K562 (cell line): Measurements from ENCODE around the gene ULBP1. TPM values are rescaled to one million over a fixed set of nuclear protein-coding genes. Genes with fewer than 3 reads are reported as not detected.

Experiments used
- ETV6 ChIP-seq, 3 experiments: fragments of 150-350 bp in 1 of 3; sonication (generic) in 1 of 3; formaldehyde crosslinking in 1 of 3; IDR thresholded peaks; 2 replicates each; pipeline versions ENCODE4 v1.6.1 to v1.8.0; 2014 to 2022; ENCODE audit warnings: borderline replicate concordance in 2 of 3, low read depth in 2 of 3, antibody characterized with exemption in 1 of 3, low read length in 1 of 3, mild to moderate bottlenecking in 1 of 3, missing genetic modification reagents in 1 of 3
- HNRNPK ChIP-seq: fragments of 200-400 bp; formaldehyde crosslinking; IDR thresholded peaks from one replicate; pipeline ENCODE4 v1.6.1; 2018; ENCODE audit warnings: mild to moderate bottlenecking, low read depth, low read length; ENCODE audit not compliant: poor library complexity, severe bottlenecking
- JUND ChIP-seq, 2 experiments: IDR thresholded peaks; 2 replicates in 1 of 2; 3 replicates in 1 of 2; pipeline ENCODE4 v1.6.1; 2011; ENCODE audit warnings: borderline replicate concordance in 2 of 2, low read depth in 2 of 2, low read length in 2 of 2, improper control_type of control experiment in 1 of 2, missing biosample characterization in 1 of 2, missing genetic modification characterization in 1 of 2, missing genetic modification reagents in 1 of 2
- KLF6 ChIP-seq: fragments of 250-450 bp; sonication (Bioruptor Pico); IDR thresholded peaks from 2 replicates; pipeline ENCODE4 v1.4.0; 2020; ENCODE audit warnings: mild to moderate bottlenecking, moderate library complexity, borderline replicate concordance
- MYBL2 ChIP-seq, 2 experiments: fragments of 450-650 bp in 1 of 2; sonication (generic) in 1 of 2; formaldehyde crosslinking in 1 of 2; IDR thresholded peaks; 2 replicates each; pipeline versions ENCODE4 v1.6.1 to v1.8.1; 2017 to 2022; ENCODE audit warnings: borderline replicate concordance in 1 of 2, inconsistent platforms in 1 of 2, low read depth in 1 of 2, mild to moderate bottlenecking in 1 of 2, missing genetic modification reagents in 1 of 2, moderate library complexity in 1 of 2
- NFE2L1 ChIP-seq: fragments of 450-650 bp; IDR thresholded peaks from 2 replicates; pipeline ENCODE4 v1.6.1; 2016; ENCODE audit warnings: missing genetic modification characterization, low read depth, mild to moderate bottlenecking, missing compliant biosample characterization, moderate library complexity, borderline replicate concordance
- NR4A1 ChIP-seq, 2 experiments: fragments of 250-450 bp in 1 of 2; fragments of 450-650 bp in 1 of 2; sonication (Bioruptor Pico) in 1 of 2; IDR thresholded peaks; 2 replicates each; pipeline versions ENCODE4 v1.4.0 to v1.6.1; 2016 to 2020; ENCODE audit warnings: mild to moderate bottlenecking in 2 of 2, missing compliant biosample characterization in 1 of 2, missing genetic modification characterization in 1 of 2, moderate library complexity in 1 of 2
- POLR2AphosphoS5 ChIP-seq: IDR thresholded peaks from 2 replicates; pipeline ENCODE4 v1.6.1; 2011; ENCODE audit warnings: mild to moderate bottlenecking, low read depth, low read length, moderate library complexity; ENCODE audit not compliant: control insufficient read depth, insufficient read depth
- RBBP5 ChIP-seq: fragments of 200-600 bp; sonication (generic); IDR thresholded peaks from 2 replicates; pipeline ENCODE4 v1.6.1; 2012; ENCODE audit warnings: borderline replicate concordance, mild to moderate bottlenecking, low read length, control low read depth, inconsistent platforms; ENCODE audit not compliant: insufficient read depth, poor library complexity, severe bottlenecking
- RBM34 ChIP-seq: fragments of 200-400 bp; formaldehyde crosslinking; IDR thresholded peaks from 2 replicates; pipeline ENCODE4 v1.6.1; 2018; ENCODE audit warnings: low read length, borderline replicate concordance; ENCODE audit not compliant: insufficient read depth
- RFX5 ChIP-seq: IDR thresholded peaks from 2 replicates; pipeline ENCODE4 v1.6.1; 2011; ENCODE audit warnings: low read depth, mild to moderate bottlenecking, improper control_type of control experiment, low read length
- SP1 ChIP-seq: sonication (generic); formaldehyde crosslinking; IDR thresholded peaks from 2 replicates; pipeline ENCODE4 v1.8.1; 2022; ENCODE audit warnings: mild to moderate bottlenecking, missing genetic modification reagents
- STAG1 ChIP-seq: sonication (generic); formaldehyde crosslinking; IDR thresholded peaks from 2 replicates; pipeline ENCODE4 v1.5.0; 2020; ENCODE audit warnings: missing genetic modification reagents, borderline replicate concordance
- TAL1 ChIP-seq: fragments of 450-650 bp; IDR thresholded peaks from 2 replicates; pipeline ENCODE4 v1.6.1; 2016; ENCODE audit warnings: mild to moderate bottlenecking
- ZNF3 ChIP-seq: fragments of 250-450 bp; sonication (Bioruptor Pico); IDR thresholded peaks from 2 replicates; pipeline ENCODE4 v1.5.0; 2021; ENCODE audit warnings: mild to moderate bottlenecking, moderate library complexity
- ZNF766 ChIP-seq: fragments of 200-800 bp; sonication (Bioruptor generic); conservative IDR thresholded peaks from 2 replicates; pipeline ENCODE4 v1.6.1; 2016; ENCODE audit warnings: missing genetic modification characterization, missing compliant biosample characterization
- polyA plus RNA-seq, 8 experiments: library from polyadenylated mRNA; depleted of rRNA in 4 of 8; stranded (reverse) in 5 of 8; unstranded in 3 of 8; fragments of >200 nt; fragmentation: Nextera tagmentation in 2 of 8; fragmentation: Illumina TruSeq in 1 of 8; extraction: Ambion mirVana in 2 of 8; extraction: Trizol in 1 of 8; gene quantifications; 2 replicates each; pipeline versions ENCODE4 v1.2.1 to v1.2.3, GENCODE V29; 2011 to 2014; ENCODE audit warnings: inconsistent platforms in 1 of 8, missing spikeins in 1 of 8
- total RNA-seq, 7 experiments: library from RNA; depleted of rRNA in 6 of 7; stranded (reverse); fragments of >200 nt in 6 of 7; fragmentation: Illumina TruSeq in 2 of 7; extraction: Trizol in 2 of 7; gene quantifications; 2 replicates each; pipeline versions ENCODE4 v1.2.1 to v1.2.3, GENCODE V29; 2011 to 2021; ENCODE audit warnings: low replicate concordance in 1 of 7
- TF ChIP-seq, protein P1 (sequence below): sonication (generic); formaldehyde crosslinking; IDR thresholded peaks from 2 replicates; pipeline ENCODE4 v1.8.0; 2022; ENCODE audit warnings: mild to moderate bottlenecking, missing genetic modification reagents
- TF ChIP-seq, protein P2 (sequence below), 3 experiments: fragments of 200-800 bp in 1 of 3; sonication (Bioruptor generic) in 1 of 3; sonication (generic) in 1 of 3; formaldehyde crosslinking in 1 of 3; IDR thresholded peaks; 2 replicates each; pipeline versions ENCODE4 v1.6.1 to v1.8.0; 2016 to 2022; ENCODE audit warnings: mild to moderate bottlenecking in 2 of 3, missing compliant biosample characterization in 2 of 3, missing genetic modification characterization in 2 of 3, missing genetic modification reagents in 1 of 3
- TF ChIP-seq, protein P3 (sequence below), 2 experiments: fragments of 450-650 bp; conservative IDR thresholded peaks; 2 replicates each; pipeline ENCODE4 v1.6.1; 2017; ENCODE audit warnings: mild to moderate bottlenecking in 2 of 2, moderate library complexity in 2 of 2

ULBP1 gene
- total and polyA plus RNA-seq, 9 of the 15 experiments (the other 6 are each of a cell fraction or from before 2014, with no cell fraction given): 0.33 to 6.0 (median 2.5) TPM

DNA sequence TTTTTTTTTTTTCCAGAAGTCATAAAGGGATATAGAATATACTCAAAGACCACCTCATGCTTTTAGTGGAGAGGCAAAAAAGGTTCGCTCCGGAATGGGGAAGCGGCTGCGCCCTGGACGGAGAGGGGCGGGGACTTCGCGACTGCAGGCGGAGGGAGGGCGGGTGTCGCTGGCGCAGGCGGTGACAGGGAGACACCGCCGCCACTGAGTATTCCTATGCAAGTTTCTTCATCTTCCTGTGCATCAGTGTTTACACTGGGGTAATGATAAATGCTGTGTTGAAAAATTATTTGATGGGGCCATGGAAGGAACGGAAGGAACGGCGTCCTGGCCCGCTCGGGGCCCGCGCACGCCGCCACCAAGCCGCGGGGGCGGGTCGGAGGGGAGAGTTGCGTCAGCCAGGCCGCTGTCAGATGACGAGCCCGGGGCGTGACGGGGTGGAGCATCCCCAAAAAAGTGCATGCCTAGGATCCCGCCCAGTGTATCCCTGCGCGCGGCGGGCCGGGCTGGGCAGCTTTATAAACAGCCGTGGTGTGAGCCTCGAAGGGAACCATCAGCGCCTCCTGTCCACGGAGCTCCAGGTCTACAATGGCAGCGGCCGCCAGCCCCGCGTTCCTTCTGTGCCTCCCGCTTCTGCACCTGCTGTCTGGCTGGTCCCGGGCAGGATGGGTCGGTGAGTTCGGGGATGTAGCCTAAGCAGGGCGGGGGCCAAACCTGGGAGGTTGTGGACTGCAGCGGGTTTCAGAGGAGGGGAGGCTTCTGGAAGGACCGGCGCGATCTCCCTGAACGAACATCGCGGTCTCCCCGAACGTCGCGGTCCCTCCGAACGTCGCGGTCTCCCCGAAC lies at the start of gene ULBP1 (continued):
- TF ChIP-seq ZNF3: no peak
- TF ChIP-seq RBBP5: peak; percentile 62
- TF ChIP-seq SP1 (CRISPR knock-in tag): peak; percentile 91
- TF ChIP-seq, protein P1, sequence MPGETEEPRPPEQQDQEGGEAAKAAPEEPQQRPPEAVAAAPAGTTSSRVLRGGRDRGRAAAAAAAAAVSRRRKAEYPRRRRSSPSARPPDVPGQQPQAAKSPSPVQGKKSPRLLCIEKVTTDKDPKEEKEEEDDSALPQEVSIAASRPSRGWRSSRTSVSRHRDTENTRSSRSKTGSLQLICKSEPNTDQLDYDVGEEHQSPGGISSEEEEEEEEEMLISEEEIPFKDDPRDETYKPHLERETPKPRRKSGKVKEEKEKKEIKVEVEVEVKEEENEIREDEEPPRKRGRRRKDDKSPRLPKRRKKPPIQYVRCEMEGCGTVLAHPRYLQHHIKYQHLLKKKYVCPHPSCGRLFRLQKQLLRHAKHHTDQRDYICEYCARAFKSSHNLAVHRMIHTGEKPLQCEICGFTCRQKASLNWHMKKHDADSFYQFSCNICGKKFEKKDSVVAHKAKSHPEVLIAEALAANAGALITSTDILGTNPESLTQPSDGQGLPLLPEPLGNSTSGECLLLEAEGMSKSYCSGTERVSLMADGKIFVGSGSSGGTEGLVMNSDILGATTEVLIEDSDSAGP: no peak
- no peak for TF ChIP-seq POLR2AphosphoS5
- no peak for TF ChIP-seq ETV6 (IDR thresholded peaks at IDR 0.05; ENCODE audit: borderline replicate concordance in 1 of 2, low read depth in 2 of 2, low read length in 1 of 2)
- no peak for TF ChIP-seq ETV6 (CRISPR knock-in tag; IDR thresholded peaks at IDR 0.05; ENCODE audit: borderline replicate concordance)
- TF ChIP-seq, protein P2, sequence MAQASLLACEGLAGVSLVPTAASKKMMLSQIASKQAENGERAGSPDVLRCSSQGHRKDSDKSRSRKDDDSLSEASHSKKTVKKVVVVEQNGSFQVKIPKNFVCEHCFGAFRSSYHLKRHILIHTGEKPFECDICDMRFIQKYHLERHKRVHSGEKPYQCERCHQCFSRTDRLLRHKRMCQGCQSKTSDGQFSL (CRISPR knock-in tag; IDR thresholded peaks at IDR 0.05): no peak
- TF ChIP-seq, protein P2 (tag; IDR thresholded peaks at IDR 0.05): no peak
- no peak for TF ChIP-seq STAG1 (CRISPR knock-in tag)
- TF ChIP-seq RBM34: no peak
- peak; percentile 94 for TF ChIP-seq JUND (IDR thresholded peaks at IDR 0.05; ENCODE audit: borderline replicate concordance, low read depth, low read length)
- peak; percentile 76; the same call in 2 of the 3 replicates for TF ChIP-seq JUND (tag; IDR thresholded peaks at IDR 0.05; ENCODE audit: borderline replicate concordance, low read depth, low read length)
- TF ChIP-seq, protein P3, sequence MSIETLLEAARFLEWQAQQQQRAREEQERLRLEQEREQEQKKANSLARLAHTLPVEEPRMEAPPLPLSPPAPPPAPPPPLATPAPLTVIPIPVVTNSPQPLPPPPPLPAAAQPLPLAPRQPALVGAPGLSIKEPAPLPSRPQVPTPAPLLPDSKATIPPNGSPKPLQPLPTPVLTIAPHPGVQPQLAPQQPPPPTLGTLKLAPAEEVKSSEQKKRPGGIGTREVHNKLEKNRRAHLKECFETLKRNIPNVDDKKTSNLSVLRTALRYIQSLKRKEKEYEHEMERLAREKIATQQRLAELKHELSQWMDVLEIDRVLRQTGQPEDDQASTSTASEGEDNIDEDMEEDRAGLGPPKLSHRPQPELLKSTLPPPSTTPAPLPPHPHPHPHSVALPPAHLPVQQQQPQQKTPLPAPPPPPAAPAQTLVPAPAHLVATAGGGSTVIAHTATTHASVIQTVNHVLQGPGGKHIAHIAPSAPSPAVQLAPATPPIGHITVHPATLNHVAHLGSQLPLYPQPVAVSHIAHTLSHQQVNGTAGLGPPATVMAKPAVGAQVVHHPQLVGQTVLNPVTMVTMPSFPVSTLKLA (conservative IDR thresholded peaks at IDR 0.05): peak; percentile 93 to 95
- no peak for TF ChIP-seq NFE2L1
- TF ChIP-seq TAL1: 0 out of 2 replicates have a peak, but pooled peaks have one; percentile 4
- no peak for TF ChIP-seq NR4A1 (CRISPR knock-in tag; IDR thresholded peaks at IDR 0.05)
- TF ChIP-seq NR4A1 (tag; IDR thresholded peaks at IDR 0.05): peak; percentile 81
- TF ChIP-seq RFX5: no peak
- no peak for TF ChIP-seq ZNF766 (CRISPR knock-in tag)
- no peak for TF ChIP-seq HNRNPK
- TF ChIP-seq MYBL2 (IDR thresholded peaks at IDR 0.05; ENCODE audit: low read depth): no peak
- TF ChIP-seq MYBL2 (CRISPR knock-in tag; IDR thresholded peaks at IDR 0.05; ENCODE audit: borderline replicate concordance): no peak
- TF ChIP-seq KLF6 (CRISPR knock-in tag): no peak; the same call in 1 of the 2 replicates
